ENCODE measurements around the gene YY1. TPM values are rescaled to one million over a fixed set of nuclear protein-coding genes. Genes with fewer than 3 reads are reported as not detected.
A peak's percentile ranks its signal among the peaks of the same experiment; 100 is the strongest.
"Not testable (repeated sequence)": the region's sequence is repeated elsewhere in the genome, so short reads cannot be mapped to it uniquely, and the experiment has no call there.

The YY1 gene
- total and polyA plus RNA-seq, 10 donors: 28.4 to 64.1 (median 56.9) TPM

DNA sequence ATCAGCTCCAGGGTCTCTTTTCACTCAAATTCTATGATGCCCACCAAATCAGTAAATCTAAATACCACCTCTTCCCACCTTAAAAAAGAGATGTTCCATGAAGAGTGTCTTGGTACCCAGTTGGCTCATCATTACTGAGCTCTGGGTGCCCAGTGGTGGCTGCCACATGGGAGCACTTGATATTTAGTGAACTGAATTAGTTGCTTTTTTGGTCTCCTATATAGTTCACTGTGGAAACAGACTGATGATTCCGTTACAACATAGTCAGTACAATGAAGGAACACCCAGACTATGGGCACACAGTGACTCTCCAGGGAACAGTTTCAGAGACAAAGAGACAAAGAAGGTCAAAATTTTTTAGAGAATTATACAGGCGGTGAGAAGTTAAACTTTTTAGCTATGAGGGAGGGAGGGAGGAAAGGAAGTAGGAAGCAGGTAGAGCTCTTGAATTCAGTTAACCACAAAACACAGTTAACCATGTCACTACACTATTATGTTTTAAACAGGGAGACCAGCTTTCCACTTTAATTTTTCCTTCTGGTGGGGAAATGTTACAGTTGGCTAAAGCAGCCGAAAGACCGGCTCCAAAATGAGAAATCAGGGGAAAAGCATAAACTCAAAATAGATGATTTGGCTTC is 14.6 kb upstream of the YY1 start:
- TF ChIP-seq CTCF (IDR thresholded peaks at IDR 0.05 in 8 of 11, conservative IDR thresholded peaks at IDR 0.05 in 3 of 11): no peak
- no peak for TF ChIP-seq POLR2A (IDR thresholded peaks at IDR 0.05)
- TF ChIP-seq POLR2AphosphoS5 (IDR thresholded peaks at IDR 0.05): no peak
- H3K27ac ChIP-seq: peak overlapping the region in 5 of 8 donors; percentile 4 to 85 (median 81)
- H3K27me3 ChIP-seq (replicated peaks in 1 of 7): no peaks in the 10 kb centered on the region
- DNase-seq: peak; percentile 21
- WGBS, 5 donors: 35 to 53% (median 40%) methylated on average over 4 of the region's 4 CpGs
- intact Hi-C loops (cut with DNase I; ENCODE audit: low total_unique reads): no loop called here
- no peak overlapping the region for H3K4me3 ChIP-seq
- H3K9me3 ChIP-seq: no peaks in the 10 kb centered on the region
- peaks cover 0 to 5% (median 0%) of the 10 kb centered on the region in 6 donors for H3K36me3 ChIP-seq
- peaks cover 17 to 60% (median 43%) of the 10 kb centered on the region in 6 donors for H3K4me1 ChIP-seq

GRCh38 chr14:100225169-100225568 is 13.8 kb upstream of the YY1 start:
- no peaks in the 10 kb centered on the region for H3K9me3 ChIP-seq
- H3K4me1 ChIP-seq: peaks cover 17 to 55% (median 43%) of the 10 kb centered on the region in 6 donors
- H3K36me3 ChIP-seq: peaks cover 0 to 14% (median 0%) of the 10 kb centered on the region in 6 donors
- 85 to 91% (median 87%) methylated on average over 4 of the region's 4 CpGs for WGBS, 5 donors
- TF ChIP-seq POLR2A (IDR thresholded peaks at IDR 0.05) (no peak), POLR2AphosphoS5 (IDR thresholded peaks at IDR 0.05) (no peak), CTCF (IDR thresholded peaks at IDR 0.05 in 8 of 11, conservative IDR thresholded peaks at IDR 0.05 in 3 of 11) (no peak)
- H3K27me3 ChIP-seq (replicated peaks in 1 of 7): no peaks in the 10 kb centered on the region
- H3K4me3 ChIP-seq: no peak overlapping the region
- intact Hi-C loops (cut with DNase I; ENCODE audit: low total_unique reads): no loop called here
- DNase-seq: no peak
- H3K27ac ChIP-seq: no peak overlapping the region

- H3K27ac ChIP-seq: no peak overlapping the region
- H3K36me3 ChIP-seq: peaks cover 0 to 44% (median 0%) of the 10 kb centered on the region in 6 donors
- H3K9me3 ChIP-seq: no peaks in the 10 kb centered on the region
- intact Hi-C loops (cut with DNase I; ENCODE audit: low total_unique reads): no loop called here
- peaks cover 3 to 49% (median 16%) of the 10 kb centered on the region in 6 donors for H3K4me1 ChIP-seq
- no peak for TF ChIP-seq POLR2A (IDR thresholded peaks at IDR 0.05)
- no peak for TF ChIP-seq POLR2AphosphoS5 (IDR thresholded peaks at IDR 0.05)
- TF ChIP-seq CTCF (IDR thresholded peaks at IDR 0.05 in 8 of 11, conservative IDR thresholded peaks at IDR 0.05 in 3 of 11): no peak
- no peak overlapping the region for H3K4me3 ChIP-seq
- DNase-seq: peak; percentile 16
- H3K27me3 ChIP-seq (replicated peaks in 1 of 7): no peaks in the 10 kb centered on the region
- WGBS, 5 donors: 86 to 92% (median 89%) methylated on average over 5 of the region's 5 CpGs
Observed at GRCh38 chr14:100230361-100230760, 8.6 kb upstream of the YY1 start.

- Histone ChIP-seq H3K9me3 (no peaks in the 10 kb centered on the region), H3K4me1 (peaks cover 20 to 70% (median 40%) of the 10 kb centered on the region in 6 donors), H3K4me3 (no peak overlapping the region), H3K27me3 (replicated peaks in 1 of 7) (no peaks in the 10 kb centered on the region), H3K36me3 (peaks cover 0 to 41% (median 0%) of the 10 kb centered on the region in 6 donors), H3K27ac (peak overlapping the region in 1 of 8 donors; percentile 3)
- TF ChIP-seq POLR2AphosphoS5 (IDR thresholded peaks at IDR 0.05) (no peak), POLR2A (IDR thresholded peaks at IDR 0.05) (no peak), CTCF (IDR thresholded peaks at IDR 0.05 in 8 of 11, conservative IDR thresholded peaks at IDR 0.05 in 3 of 11) (no peak)
- intact Hi-C loops (cut with DNase I; ENCODE audit: low total_unique reads): no loop called here
- DNase-seq: no peak
- 57 to 79% (median 69%) methylated on average over 4 of the region's 4 CpGs for WGBS, 5 donors
Observed at GRCh38 chr14:100234511-100234910, 4.4 kb upstream of the YY1 start.

DNA sequence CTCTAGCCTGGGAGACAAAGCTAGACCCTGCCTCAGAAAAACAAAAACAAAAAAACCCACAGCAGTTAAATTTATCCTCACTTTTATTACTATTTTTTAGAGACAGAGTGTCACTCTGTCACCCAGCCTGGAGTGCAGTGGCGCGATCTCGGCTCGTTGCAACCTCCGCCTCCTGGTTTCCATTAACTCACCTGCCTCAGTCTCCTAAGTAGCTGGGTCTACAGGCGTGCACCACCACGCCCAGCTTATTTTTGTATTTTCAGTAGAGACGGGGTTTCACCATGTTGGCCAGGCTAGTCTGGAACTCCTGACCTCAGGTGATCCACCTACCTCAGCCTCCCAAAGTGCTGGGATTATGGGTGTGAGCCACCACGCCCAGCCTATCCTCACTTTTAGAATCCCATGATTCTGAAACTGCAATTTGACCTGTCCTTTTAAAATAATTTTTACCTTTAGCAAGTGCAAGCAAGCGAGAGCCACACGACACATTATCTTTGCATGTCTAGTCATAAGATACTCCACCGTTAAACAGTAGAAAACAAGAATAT is 2.6 kb upstream of the YY1 start:
- Histone ChIP-seq H3K36me3 (peaks cover 0 to 23% (median 0%) of the 10 kb centered on the region in 6 donors), H3K27ac (peak overlapping the region in 3 of 8 donors; percentile 99 to 100 (median 100)), H3K4me1 (peaks cover 26 to 69% (median 50%) of the 10 kb centered on the region in 6 donors), H3K4me3 (peak overlapping the region in 2 of 8 donors; percentile 100)
- WGBS, 5 donors: 76 to 85% (median 79%) methylated on average over 12 of the region's 12 CpGs
- H3K27me3 ChIP-seq (replicated peaks in 1 of 7); H3K9me3 ChIP-seq; intact Hi-C loops (cut with DNase I; ENCODE audit: low total_unique reads): not testable (repeated sequence)
- peak; percentile 68 for DNase-seq
